Measurements from ENCODE around the gene ISM1.

Gene ISM1

DNA sequence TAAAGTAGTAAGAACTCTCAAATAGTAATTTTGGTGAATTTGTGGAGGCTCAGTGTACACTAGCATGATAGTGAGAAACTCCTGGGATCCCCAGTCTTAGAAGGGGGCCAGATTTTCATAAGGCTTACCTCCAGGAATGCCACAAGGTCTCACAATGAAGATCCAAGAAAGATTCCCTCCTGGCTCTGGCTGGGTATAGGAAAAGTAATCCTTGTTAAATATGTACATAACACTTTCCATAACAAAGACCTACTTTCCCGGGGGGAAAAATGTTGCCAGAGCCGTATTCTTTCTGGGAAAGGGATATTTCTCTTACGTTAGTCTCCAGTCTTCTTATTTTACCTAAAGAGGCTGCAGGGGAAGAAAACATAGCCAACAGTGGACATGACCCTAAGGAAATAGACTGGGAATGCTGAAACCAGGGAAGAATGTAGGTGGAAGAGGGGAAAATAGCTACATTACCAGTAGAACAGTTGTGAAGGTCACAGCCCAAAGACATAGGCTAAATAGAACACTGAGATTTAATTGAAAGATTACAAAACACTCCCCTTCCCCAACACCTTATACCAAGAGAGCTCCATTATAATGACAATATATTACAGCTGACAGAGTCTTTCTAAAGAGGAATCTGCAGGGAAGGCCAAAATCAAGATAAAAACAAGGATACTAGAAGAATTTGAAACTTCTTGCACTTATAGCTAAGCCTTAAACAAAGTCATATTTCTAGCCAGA lies 34.9 kb upstream of the ISM1 start:
- TF ChIP-seq EP300 (IDR thresholded peaks at IDR 0.05; ENCODE audit: borderline replicate concordance) (no peak), ZBTB7A (IDR thresholded peaks at IDR 0.05; ENCODE audit: low read depth) (no peak), EGR1 (IDR thresholded peaks at IDR 0.05) (no peak), YY1 (IDR thresholded peaks at IDR 0.05; ENCODE audit: low read depth) (no peak), RAD21 (IDR thresholded peaks at IDR 0.05; ENCODE audit: low read depth) (no peak), TEAD4 (IDR thresholded peaks at IDR 0.05) (no peak), TCF12 (IDR thresholded peaks at IDR 0.05; ENCODE audit: low read depth) (no peak), FOXM1 (IDR thresholded peaks at IDR 0.05; ENCODE audit: borderline replicate concordance, low read depth) (no peak), CREB1 (IDR thresholded peaks at IDR 0.05; ENCODE audit: low read depth) (no peak), NFIC (IDR thresholded peaks at IDR 0.05) (no peak), CEBPB (IDR thresholded peaks at IDR 0.05) (no peak), USF1 (IDR thresholded peaks at IDR 0.05) (no peak)
- TF ChIP-seq, protein P1, sequence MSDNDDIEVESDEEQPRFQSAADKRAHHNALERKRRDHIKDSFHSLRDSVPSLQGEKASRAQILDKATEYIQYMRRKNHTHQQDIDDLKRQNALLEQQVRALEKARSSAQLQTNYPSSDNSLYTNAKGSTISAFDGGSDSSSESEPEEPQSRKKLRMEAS (IDR thresholded peaks at IDR 0.05): no peak
- TF ChIP-seq, protein P2, sequence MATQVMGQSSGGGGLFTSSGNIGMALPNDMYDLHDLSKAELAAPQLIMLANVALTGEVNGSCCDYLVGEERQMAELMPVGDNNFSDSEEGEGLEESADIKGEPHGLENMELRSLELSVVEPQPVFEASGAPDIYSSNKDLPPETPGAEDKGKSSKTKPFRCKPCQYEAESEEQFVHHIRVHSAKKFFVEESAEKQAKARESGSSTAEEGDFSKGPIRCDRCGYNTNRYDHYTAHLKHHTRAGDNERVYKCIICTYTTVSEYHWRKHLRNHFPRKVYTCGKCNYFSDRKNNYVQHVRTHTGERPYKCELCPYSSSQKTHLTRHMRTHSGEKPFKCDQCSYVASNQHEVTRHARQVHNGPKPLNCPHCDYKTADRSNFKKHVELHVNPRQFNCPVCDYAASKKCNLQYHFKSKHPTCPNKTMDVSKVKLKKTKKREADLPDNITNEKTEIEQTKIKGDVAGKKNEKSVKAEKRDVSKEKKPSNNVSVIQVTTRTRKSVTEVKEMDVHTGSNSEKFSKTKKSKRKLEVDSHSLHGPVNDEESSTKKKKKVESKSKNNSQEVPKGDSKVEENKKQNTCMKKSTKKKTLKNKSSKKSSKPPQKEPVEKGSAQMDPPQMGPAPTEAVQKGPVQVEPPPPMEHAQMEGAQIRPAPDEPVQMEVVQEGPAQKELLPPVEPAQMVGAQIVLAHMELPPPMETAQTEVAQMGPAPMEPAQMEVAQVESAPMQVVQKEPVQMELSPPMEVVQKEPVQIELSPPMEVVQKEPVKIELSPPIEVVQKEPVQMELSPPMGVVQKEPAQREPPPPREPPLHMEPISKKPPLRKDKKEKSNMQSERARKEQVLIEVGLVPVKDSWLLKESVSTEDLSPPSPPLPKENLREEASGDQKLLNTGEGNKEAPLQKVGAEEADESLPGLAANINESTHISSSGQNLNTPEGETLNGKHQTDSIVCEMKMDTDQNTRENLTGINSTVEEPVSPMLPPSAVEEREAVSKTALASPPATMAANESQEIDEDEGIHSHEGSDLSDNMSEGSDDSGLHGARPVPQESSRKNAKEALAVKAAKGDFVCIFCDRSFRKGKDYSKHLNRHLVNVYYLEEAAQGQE (IDR thresholded peaks at IDR 0.05; ENCODE audit: low read depth): no peak

- no peak for TF ChIP-seq TCF12 (IDR thresholded peaks at IDR 0.05; ENCODE audit: low read depth)
- no peak for TF ChIP-seq EP300 (IDR thresholded peaks at IDR 0.05; ENCODE audit: borderline replicate concordance)
- TF ChIP-seq CEBPB (IDR thresholded peaks at IDR 0.05): no peak
- TF ChIP-seq ZBTB7A (IDR thresholded peaks at IDR 0.05; ENCODE audit: low read depth): no peak
- TF ChIP-seq YY1 (IDR thresholded peaks at IDR 0.05; ENCODE audit: low read depth): no peak
- no peak for TF ChIP-seq TAF1 (IDR thresholded peaks at IDR 0.05; ENCODE audit: low read depth)
- no peak for TF ChIP-seq USF1 (IDR thresholded peaks at IDR 0.05)
- TF ChIP-seq, protein P2 (IDR thresholded peaks at IDR 0.05; ENCODE audit: low read depth): no peak
- TF ChIP-seq EGR1 (IDR thresholded peaks at IDR 0.05): no peak
- no peak for TF ChIP-seq FOXM1 (IDR thresholded peaks at IDR 0.05; ENCODE audit: borderline replicate concordance, low read depth)
These were observed 33.2 kb upstream of the ISM1 start for GRCh38 chr20:13187899-13188298.

- TF ChIP-seq RAD21 (IDR thresholded peaks at IDR 0.05; ENCODE audit: low read depth) (no peak), TAF1 (IDR thresholded peaks at IDR 0.05; ENCODE audit: low read depth) (no peak), TCF12 (IDR thresholded peaks at IDR 0.05; ENCODE audit: low read depth) (no peak), EP300 (IDR thresholded peaks at IDR 0.05; ENCODE audit: borderline replicate concordance) (no peak), FOXM1 (IDR thresholded peaks at IDR 0.05; ENCODE audit: borderline replicate concordance, low read depth) (no peak), TEAD4 (IDR thresholded peaks at IDR 0.05) (no peak), NFIC (IDR thresholded peaks at IDR 0.05) (no peak), ZBTB7A (IDR thresholded peaks at IDR 0.05; ENCODE audit: low read depth) (no peak), USF1 (IDR thresholded peaks at IDR 0.05) (no peak), CREB1 (IDR thresholded peaks at IDR 0.05; ENCODE audit: low read depth) (no peak), EGR1 (IDR thresholded peaks at IDR 0.05) (no peak), YY1 (IDR thresholded peaks at IDR 0.05; ENCODE audit: low read depth) (no peak), CEBPB (IDR thresholded peaks at IDR 0.05) (no peak)
- TF ChIP-seq, protein P1 (IDR thresholded peaks at IDR 0.05): no peak
- TF ChIP-seq, protein P2 (IDR thresholded peaks at IDR 0.05; ENCODE audit: low read depth): no peak
These were observed 21.8 kb upstream of the ISM1 start for GRCh38 chr20:13199279-13199678.
